GM21447 (cell line): ENCODE results near the gene FAM241A.
A peak's percentile ranks its signal among the peaks of the same experiment; 100 is the strongest.

Source experiments
- ATAC-seq: cut with Tn5 transposase; IDR thresholded peaks from one replicate; pipeline ENCODE4 v1.9.1; 2021; ENCODE audit not compliant: unreplicated experiment

The FAM241A gene

GRCh38 chr4:112213091-112213490 lies 67.8 kb downstream of the FAM241A start:
- ATAC-seq, result no peak

- ATAC-seq, result no peak
Measured at GRCh38 chr4:112213856-112214255, 68.6 kb downstream of the FAM241A start.

GRCh38 chr4:112214390-112215264 lies 69.4 kb downstream of the FAM241A start:
- ATAC-seq, result no peak

- ATAC-seq, result no peak
Measured at GRCh38 chr4:112219826-112220366, 74.6 kb downstream of the FAM241A start.

GRCh38 chr4:112222219-112222955 lies 77.1 kb downstream of the FAM241A start:
- no peak for ATAC-seq

- ATAC-seq, result no peak
Measured at GRCh38 chr4:112225157-112225556, 79.9 kb downstream of the FAM241A start.

GRCh38 chr4:112230879-112231778 lies 85.9 kb downstream of the FAM241A start:
- peak; percentile 77 for ATAC-seq

GRCh38 chr4:112231779-112232713 lies 86.8 kb downstream of the FAM241A start, which contains the start of gene AP1AR:
TSS of gene AP1AR (plus strand) at chr4:112231787. CDS start at chr4:112232092, 305 bp downstream.
- ATAC-seq, result peak; percentile 62

GRCh38 chr4:112234952-112235609 lies 89.8 kb downstream of the FAM241A start:
- ATAC-seq, result no peak

GRCh38 chr4:112236040-112236439 lies 90.8 kb downstream of the FAM241A start:
- ATAC-seq, result no peak

- no peak for ATAC-seq
Measured at GRCh38 chr4:112238833-112239232, 93.6 kb downstream of the FAM241A start.
